ENCODE measurements around the gene FREM1.

Gene FREM1

DNA sequence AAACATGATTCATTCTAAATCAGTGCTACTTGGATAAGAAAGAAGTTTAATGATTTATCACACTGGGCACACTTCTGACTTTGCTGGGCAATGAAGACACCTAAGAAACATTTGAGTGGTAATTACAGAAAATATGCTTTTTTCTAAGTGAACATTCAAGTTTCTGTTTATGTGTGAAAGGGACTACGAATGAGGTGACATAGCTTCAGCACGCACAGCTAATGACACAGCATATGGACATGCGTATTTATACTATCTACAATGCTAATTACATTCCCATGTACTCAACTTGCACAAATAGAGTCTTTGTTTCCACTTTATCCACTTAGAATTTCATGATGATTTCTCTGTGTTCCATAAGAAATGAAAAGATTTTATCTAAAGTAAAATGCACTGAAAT, 40.6 kb downstream of the FREM1 start:
- no peak for DNase-seq (ENCODE audit: low read depth)

DNA sequence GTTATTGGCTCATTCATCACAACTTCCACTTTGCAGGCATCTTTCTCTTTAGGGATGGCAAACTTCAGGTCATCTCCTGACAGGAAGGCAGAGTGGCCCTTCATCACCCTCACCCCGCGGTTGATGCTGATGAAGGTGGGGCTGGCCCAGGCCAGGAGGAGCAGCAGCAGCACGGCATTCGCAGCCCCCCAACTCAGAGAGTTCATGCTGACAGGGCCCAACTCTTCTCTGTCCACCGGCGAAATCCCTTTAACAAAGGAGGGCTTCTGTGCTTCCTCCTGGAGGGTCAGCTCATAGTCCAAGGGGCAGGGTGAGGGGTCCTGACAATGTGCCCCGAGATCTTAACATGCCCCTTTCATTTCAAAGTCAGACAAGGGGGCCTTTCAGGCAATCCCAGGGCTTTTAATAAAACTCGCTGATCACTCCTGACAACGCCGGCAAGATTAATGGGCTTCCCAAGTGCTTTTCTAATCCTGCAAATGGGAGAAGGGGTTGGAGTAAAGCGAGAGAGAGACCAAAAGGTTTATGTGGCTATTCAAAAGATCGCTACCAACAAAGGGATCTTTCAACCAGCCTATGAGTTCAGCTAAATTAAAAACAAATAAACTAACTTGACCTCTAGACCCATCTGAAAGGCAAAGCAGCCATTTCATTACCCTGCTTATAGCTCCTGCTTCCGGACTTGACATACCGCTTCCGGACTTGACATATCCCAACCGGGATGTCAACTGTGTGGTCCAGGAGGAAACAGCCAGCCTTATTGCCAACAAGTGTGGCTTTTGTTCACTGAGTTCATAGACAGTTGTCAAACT, 41.2 kb downstream of the FREM1 start:
- no peak for DNase-seq (ENCODE audit: low read depth)

DNA sequence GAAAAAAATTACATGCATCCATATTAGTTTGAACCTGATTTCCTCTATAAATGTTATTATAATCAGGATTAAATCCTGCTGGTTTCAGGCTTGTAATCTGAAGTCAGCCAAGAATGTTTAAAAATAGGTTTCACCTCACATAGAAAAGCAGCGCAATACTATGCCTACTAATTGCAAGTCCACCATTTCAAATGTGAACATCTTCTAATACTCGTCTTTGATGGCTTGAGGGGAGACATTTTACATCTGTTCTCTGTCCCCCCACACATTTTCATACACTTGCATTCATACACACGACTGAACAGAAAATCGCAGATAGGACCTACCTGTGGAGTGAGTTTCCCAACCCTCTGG, 41.8 kb downstream of the FREM1 start:
- DNase-seq (ENCODE audit: low read depth): no peak

DNA sequence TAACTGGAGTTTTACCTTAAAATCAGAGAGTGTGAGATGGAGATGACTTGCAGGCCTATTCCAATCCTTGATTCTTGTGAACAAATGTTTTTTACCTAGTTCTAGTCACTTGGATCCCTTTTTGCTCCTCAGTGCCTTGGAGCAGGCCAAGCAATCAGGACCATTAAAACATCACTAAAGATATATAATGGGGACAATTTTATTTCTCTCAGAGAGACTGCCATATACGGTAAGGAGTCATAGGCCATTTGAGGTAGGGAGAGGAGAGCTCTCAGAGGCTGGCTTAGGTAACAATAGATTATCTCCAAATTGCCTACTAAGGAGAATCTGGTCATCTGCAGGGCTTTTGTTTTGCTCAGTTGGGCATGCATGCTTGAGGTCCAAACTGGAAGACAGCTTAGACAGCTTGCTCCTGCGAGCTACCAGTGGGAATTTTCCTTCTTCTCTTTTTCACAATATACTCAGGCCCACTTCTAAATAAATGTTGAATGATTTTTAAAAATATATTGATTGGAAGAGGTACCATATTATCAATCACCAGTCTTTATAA, 44.0 kb downstream of the FREM1 start:
- no peak for DNase-seq (ENCODE audit: low read depth)

DNA sequence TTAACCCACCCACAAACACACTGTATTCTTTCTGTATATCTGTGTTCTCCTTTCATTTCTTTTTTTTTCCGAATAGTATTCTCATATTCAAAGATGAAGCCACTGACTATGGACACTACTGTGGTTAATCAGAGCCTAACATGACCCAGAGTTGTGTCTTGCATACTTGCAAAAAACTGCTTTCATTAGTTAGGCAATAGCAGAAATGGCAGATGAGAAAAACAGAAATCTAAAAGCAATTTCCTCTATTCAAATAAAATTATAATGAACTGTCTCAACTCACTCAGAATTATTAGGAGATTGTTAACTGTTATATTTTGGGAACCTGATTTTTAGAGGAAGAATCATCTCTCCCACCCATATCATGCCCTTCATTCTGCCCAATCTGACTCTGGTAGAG, 45.9 kb downstream of the FREM1 start:
- DNase-seq (ENCODE audit: low read depth): no peak

DNA sequence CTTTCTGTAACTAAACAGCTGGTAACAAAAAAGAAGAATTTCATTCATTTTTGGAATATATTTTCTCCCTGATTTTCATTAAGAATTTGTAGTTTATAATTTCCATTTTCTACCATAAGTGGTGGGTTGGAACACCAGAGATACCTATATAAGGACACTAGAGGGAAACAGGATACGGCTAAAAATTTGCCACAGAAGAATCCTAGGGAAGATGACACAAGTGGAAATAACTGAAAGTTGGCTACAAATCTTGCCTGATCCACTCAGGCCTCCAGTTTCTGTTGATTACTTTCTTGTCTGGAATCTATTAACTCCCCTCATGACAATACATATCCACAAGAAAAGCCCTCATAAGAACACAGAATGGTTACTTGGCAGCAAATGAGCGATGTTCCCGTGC, 46.8 kb downstream of the FREM1 start:
- DNase-seq (ENCODE audit: low read depth): no peak

DNA sequence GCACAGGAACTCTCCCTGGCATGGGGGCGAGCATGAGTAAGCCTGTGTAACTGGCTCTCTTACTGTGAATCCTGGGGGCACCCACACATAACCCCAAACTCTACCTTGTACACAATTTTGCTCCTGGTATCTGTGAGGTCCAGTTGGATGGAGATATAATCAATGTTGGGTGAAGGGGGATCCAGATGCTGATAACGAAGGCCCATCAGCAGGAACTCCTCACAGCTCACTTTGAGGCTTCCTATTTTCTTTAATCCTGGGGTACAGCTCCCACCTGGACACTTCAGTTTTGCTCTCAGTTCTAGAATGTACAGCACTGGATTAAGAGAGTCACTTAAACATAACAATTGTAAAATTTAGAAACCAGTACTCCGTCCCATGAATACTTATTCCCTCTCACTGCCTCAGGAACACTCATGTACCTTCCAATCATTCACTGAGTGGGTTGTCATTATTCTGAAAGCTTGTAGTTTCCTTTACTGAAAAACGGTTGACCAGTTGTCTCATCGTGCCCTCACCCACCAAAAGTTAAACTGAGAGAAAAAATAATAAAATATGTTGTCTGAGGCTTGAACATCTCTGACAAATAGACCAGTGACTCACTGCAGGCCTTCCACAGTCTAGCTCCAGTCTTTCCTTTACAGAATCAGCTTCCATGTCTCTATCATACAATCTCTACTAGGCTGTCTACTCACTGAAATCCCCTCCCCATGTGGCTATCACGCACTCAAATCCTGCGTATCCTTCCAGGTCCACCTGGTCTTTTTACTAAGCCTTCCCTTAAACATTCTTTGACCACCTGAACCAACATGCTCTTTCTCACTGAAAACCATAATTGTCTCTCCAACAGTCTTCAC, 52.6 kb downstream of the FREM1 start:
- DNase-seq (ENCODE audit: low read depth): no peak

DNA sequence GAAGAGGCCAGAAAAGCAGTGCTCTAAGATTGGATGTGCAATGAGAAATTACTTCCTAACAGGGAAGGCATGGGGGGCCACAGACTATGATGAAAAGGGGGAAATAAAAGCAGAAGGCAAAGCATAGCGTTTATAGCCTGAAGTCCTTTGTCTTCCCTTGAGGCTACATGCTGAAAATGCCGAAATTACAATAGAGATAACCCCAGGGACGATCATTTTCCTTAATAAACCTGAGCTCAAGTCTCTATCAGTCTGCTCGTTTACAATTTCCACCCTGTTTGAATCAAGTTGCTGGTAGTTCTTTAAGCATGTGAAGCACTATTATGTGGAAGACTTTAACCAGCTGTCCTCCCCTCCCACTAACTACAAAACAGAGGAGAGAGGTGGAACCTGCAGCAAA, 60.4 kb downstream of the FREM1 start:
- DNase-seq (ENCODE audit: low read depth): no peak

DNA sequence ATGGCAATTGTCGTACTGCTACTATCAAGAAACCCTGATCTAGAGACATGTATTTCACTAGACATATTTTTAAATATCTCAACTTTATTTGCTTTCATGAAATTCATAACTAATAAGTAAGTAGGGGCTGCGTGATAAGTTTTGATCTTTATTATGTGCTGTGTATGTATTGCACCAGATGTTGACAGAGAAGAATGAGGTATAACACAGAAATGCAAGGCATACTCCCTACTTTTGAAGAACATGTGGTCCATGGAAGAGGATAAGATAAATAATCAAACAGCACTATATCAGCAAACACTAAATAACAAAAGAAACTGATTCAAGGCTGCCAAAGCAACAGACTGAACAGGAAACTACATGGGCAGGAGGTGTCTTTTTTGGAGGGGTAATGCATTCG, 60.9 kb downstream of the FREM1 start:
- DNase-seq (ENCODE audit: low read depth): no peak

DNA sequence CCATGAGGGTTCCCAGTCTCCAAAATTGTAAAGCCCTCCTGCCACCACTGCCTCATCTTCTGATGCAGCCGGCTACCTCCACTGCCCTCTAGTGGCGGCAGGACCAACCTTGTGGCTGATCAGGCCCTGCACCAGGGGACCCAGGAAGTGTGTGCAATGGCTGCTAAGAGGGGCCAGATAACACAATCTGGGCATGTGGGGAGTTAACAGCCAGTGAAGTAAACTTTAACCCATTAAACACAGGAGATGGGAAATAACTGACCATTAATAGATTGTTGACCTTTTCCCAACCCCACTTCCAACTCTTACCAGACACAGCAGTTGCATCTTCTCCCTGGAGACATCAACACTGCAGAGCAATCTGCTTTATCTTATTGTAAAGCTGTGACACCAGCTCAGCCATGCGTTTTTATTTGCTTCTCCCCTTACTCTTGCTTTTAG, 63.3 kb downstream of the FREM1 start:
- peak; percentile 13 for DNase-seq (ENCODE audit: low read depth)

DNA sequence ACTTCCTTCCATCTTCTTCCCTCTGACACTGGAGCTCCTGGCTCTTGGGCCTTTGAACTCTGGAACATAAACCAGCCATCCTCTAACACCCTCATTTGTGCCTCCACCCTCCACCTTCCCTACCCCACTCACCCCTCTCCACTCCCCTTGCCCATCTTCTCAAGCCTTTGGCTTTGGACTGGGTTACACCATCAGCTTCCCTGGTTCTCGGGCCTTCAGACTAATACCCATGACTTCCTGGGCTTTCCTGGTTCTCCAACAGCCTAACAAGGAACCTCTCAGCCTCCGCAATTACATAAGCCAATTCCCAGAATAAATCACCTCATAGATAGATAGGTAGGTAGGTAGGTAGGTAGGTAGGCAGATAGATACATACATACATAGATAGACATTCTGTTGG, 67.1 kb downstream of the FREM1 start:
- no peak for DNase-seq (ENCODE audit: low read depth)

DNA sequence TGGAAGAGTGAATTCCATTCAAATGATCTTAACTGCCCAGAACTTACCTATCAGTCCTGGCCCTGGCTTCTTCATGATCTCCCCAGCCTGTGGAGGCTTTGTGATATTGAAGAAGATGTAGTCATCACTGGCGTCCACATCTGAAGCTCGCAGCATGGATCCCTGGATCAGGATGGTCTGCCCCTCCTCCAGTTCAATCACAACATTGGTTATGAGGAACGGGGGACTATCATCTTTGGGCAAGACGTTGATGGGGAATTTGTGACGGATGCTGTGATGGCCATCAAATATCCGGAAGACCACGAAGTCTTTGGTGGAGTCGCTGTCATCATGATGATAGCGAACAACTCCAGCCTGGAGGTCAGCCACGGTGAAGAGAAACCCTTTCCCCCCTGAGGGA, 68.0 kb downstream of the FREM1 start:
- DNase-seq (ENCODE audit: low read depth): no peak

DNA sequence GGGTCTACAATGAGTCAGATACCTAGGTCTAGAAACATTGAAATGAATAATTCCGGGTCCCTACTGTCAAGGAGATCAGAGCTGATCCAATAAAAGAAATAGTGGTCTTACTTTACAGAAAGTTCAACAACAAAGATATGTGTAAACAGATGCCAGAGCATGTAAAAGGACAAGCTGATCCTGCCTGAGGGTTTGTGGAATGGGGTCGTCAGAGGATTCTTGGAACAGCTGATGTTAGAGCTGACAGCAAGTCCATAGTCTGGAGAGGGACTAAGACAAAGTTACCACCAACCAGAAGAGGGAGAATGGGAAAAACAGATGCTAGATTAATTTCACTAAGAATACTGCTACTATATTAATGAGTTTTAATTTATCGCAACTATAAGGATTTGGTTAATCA, 71.5 kb downstream of the FREM1 start:
- no peak for DNase-seq (ENCODE audit: low read depth)

DNA sequence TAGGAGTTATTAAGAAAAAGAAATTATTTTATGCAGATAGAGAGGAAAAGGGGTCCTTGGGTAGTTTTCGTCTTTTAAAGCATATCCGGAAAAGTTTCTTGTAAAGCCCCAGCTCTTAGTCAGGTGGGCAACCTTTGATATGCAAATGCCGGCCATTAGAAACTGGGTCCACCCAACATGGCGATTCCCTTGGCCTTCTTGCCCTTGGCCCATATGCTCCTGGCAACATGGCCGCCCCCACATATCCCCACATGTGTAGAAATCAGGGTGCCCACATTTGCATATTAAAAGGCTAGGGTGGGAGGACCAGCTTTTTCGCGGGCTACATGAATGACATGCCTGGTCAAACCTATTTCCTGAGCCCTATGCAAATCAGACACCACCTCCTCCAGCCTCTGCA, 73.3 kb downstream of the FREM1 start:
- DNase-seq (ENCODE audit: low read depth): no peak

DNA sequence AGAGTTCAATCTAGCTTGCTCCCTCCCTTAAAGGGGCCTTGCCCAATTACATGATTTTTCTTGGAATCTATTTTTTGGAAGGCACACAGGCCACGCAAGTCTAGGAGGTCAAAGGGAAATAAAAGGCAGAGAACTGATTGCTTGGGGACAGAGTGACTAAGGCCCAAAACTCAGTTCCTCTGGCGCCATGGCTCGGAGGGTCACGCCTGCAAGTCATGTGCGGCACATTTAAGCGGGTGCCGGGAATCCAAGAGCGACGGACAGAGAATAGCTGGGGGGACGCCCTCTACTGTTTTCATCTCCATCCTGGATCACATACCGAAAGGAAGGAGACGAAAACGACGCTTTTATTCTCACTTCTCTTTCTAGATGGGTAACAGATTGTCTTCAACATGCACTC, 78.6 kb downstream of the FREM1 start:
- DNase-seq (ENCODE audit: low read depth): no peak

DNA sequence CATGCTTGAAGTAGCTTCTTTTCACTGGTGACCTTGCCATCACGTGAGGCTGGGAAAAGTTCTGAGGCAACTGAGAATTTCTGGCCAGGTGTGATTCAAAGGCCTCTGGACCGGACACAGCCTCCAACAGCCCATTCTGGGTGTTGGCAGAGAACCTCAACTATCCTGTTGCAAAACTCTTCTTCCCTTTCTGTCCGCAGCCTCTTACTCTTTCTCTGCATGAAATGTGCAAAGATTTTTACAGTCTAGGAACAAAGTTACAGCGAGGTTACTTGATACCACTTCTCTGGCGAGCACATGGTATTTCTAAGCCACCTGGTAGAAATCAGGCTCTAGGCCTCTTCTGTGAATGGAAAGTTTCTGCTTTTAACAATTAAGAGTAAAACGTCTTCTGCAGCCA, 79.2 kb downstream of the FREM1 start:
- no peak for DNase-seq (ENCODE audit: low read depth)

DNA sequence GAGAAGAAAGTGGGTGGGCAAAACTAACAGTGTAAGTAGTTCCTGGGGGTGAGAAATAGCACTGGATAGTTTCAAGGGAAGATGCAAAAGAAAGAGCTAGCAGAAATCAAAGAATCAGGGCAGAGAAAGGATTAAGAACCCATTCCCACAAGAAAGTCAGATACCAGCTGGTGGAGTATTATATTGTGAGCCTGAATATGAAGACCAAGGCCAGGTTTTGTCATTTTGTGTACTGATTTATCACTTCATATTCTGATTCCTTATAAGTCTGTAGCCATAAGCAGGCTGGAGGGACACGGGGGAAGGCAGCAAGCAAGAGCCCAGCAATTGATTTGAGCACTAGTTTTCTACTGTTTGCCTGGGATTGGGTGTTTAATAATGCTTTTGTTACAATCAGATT, 80.2 kb downstream of the FREM1 start:
- DNase-seq (ENCODE audit: low read depth): no peak

DNA sequence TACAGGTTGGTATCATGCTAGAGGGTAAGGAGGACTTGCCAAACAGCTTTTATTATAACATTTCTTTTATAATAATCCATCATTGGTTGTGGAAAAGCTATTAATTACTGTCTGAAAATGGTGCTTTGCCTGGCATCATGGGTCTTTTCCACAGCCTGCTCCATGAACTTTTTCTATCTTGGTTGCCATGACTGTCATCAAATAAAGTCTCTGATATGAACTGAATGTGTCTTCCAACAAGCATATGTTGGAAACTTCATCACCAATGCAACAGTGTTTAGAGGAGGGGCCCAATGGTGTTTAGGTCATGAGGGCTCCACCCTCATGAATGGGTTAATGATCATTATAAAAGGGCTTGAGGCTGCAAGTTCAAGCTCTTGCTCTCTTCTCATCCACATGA, 81.0 kb downstream of the FREM1 start:
- DNase-seq (ENCODE audit: low read depth): no peak

DNA sequence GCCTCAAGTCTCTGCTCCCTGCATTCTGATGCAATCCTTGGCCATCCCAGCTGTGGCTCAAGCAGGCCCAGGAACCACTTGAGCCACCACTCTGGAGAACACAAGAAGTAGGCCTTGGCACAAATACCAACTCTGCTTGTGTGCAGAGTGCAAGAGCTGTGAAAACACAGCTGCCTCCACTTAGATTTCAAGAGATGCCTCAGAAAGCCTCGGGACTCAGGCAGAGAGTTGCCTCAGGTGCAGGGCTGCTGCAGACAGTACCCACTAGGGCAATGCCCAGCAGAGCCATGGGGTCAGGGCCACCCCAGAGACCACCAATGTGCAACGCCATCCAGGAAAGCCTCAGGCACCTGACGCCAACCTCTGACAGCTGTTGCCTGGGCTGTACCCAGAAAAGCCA, 82.4 kb downstream of the FREM1 start:
- no peak for DNase-seq (ENCODE audit: low read depth)

DNA sequence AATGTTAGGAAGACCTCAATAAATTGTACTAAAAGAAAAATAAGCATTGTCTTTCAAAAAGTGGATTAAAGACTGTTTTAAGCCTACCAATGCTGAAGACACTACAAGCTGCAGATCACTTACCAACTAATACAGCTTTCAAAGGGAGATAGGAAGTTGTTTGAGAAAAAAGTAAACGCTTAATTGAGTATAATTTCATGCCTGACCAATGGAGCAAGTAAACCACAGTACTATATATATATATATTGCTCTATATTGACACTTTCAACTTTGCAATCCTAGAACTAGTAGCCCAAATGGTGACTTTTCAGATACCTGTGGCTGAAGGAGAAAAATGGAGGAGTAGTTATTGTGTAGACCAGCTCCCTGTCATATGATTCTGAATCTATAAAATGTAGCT, 85.7 kb downstream of the FREM1 start:
- DNase-seq (ENCODE audit: low read depth): no peak

DNA sequence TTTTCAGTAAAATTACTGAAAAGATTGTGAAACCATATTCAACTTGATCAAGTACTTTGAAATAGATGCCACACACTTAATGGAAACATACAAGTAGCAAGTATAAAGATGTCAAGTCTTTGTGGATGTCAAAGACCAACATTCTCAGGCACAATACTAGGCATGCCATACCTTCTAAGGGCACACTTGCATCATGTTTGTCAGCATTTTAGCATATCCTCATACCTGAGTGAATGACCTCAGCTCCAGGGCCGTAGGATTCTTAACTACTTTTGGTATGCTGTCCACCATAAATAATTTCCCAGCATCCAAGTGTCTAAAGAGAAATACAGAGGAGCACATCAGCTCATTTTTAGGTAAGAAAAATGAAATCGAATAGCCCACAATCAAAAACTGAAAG, 86.4 kb downstream of the FREM1 start:
- DNase-seq (ENCODE audit: low read depth): no peak

DNA sequence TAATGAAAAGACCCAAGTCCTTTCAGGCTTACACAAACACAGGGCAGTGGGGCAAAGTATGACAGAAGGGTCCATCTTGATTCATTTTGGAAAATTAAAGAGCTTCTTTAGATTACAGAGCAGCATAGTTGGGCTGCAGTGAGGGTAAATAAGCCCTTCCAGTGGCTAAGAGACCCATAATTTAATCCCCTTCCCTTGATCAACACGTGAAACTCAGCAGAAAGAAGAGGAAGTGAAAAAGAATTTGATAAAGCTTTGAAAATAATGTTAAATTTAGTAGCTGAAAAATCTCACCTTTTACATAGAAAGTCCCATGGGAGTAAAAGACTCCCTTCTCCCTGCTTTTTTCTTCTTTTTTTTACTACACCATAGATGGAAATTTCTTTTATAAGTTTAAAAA, 87.6 kb downstream of the FREM1 start:
- no peak for DNase-seq (ENCODE audit: low read depth)

DNA sequence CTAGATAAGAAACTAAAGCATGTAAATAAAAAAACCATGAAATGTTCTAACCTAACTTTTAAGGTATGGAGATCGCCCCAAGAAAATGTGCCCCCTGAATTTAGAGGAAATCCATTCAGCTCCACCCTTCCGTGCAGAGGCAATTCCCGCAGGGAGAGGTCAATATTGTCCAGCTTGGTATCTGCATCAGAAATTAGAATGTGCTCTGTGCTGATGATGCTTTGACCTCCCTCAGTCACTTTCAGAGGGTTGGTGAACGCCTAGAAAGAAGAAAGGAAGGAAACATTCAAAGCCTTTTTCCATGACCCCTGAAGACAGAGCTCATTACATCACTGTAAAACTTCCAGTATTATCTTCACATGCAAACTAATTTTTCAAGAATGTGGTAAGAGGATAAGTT, 91.0 kb downstream of the FREM1 start:
- no peak for DNase-seq (ENCODE audit: low read depth)
